Erythroblast (primary cell): ENCODE data around the gene CNGB1.
"Not testable (repeated sequence)": the region's sequence is repeated elsewhere in the genome, so short reads cannot be mapped to it uniquely, and the experiment has no call there.

Source experiments
- DNase-seq, 2 experiments: peaks; one replicate each; lab custom pipeline; 2025; lab: John Stamatoyannopoulos, UW
- GATA1 ChIP-seq: IDR thresholded peaks from 2 replicates; pipeline ENCODE4 v1.6.1; 2011; ENCODE audit warnings: low read depth, mild to moderate bottlenecking, control low read depth, low read length, moderate library complexity
- POLR2A ChIP-seq: IDR thresholded peaks from 2 replicates; pipeline ENCODE4 v1.6.1; 2011; ENCODE audit warnings: mild to moderate bottlenecking, low read length

The CNGB1 gene

DNA sequence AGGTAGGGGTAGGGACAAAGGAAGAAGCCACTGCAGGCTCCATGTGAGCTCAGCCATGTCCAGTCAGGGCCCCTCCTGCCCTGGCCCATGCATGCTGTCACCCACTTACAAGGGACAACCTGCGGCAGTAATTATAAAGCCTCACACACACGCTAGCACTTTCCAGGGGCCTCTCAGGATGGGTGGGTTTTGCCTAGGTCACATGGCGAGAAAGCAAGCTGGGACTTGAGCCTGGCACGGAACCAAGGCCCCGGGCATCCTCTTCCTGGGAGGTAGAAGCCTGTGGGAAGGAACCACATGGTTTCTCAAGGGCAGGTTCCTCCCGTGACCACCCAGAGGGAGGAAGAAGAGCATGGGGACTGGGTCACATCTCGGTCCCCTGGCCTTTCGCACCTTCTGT lies 22.5 kb upstream of the CNGB1 start:
- no peak for DNase-seq
- TF ChIP-seq GATA1 (no peak), POLR2A (no peak)

DNA sequence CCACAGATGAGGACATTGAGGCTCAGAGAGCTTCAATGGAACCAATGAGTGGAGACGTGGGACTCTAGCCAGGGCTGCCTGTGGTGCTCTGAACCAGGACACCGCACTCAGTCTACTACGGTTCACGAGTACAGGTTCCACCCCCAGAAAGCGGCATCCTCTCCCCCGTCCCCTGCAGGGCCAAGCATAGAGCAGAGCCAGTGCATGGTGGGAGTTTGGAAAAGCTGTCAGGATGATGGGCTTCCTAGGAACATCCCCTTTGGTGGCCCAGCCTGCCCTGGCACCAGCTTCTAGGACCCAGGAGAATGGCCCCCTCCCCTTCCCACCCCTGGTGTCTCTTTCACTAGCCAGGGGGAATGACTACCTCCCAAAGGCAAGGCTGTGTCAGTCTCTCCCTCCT lies 21.2 kb upstream of the CNGB1 start:
- DNase-seq = no peak
- TF ChIP-seq GATA1 = no peak
- TF ChIP-seq POLR2A = no peak

- no peak for TF ChIP-seq GATA1
- no peak for TF ChIP-seq POLR2A
- no peak for DNase-seq
These were observed 20.7 kb upstream of the CNGB1 start for GRCh38 chr16:57991551-57992059.

GRCh38 chr16:57988929-57989328 lies 18.0 kb upstream of the CNGB1 start:
- TF ChIP-seq GATA1 (no peak), POLR2A (no peak)
- DNase-seq = no peak

- DNase-seq = no peak
These were observed 16.7 kb upstream of the CNGB1 start for GRCh38 chr16:57987441-57988177.

DNA sequence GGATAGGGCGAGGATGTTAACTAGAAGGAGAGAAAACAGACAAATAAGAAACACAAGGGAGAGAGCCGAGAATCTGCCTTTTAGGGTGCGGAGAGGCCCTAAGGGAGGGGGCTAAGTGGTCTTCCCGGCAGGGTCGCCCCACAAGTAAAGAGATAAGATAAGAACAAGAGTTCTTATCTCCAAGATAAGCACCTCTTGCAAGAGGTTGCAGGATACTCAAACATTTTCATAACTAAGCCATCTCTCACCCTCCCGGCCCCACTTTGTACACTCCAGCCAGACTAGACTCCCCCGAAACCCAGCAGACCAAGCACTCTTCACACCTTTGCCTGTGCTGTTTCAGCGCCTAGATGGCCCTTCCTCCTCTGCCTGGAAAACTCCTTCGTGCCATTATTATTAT lies 15.3 kb upstream of the CNGB1 start:
- no peak for DNase-seq
- TF ChIP-seq POLR2A = no peak
- no peak for TF ChIP-seq GATA1

More at GRCh38 chr16:57987441-57988177, 16.7 kb upstream of the CNGB1 start:
- TF ChIP-seq GATA1 = no peak
- TF ChIP-seq POLR2A = no peak

DNA sequence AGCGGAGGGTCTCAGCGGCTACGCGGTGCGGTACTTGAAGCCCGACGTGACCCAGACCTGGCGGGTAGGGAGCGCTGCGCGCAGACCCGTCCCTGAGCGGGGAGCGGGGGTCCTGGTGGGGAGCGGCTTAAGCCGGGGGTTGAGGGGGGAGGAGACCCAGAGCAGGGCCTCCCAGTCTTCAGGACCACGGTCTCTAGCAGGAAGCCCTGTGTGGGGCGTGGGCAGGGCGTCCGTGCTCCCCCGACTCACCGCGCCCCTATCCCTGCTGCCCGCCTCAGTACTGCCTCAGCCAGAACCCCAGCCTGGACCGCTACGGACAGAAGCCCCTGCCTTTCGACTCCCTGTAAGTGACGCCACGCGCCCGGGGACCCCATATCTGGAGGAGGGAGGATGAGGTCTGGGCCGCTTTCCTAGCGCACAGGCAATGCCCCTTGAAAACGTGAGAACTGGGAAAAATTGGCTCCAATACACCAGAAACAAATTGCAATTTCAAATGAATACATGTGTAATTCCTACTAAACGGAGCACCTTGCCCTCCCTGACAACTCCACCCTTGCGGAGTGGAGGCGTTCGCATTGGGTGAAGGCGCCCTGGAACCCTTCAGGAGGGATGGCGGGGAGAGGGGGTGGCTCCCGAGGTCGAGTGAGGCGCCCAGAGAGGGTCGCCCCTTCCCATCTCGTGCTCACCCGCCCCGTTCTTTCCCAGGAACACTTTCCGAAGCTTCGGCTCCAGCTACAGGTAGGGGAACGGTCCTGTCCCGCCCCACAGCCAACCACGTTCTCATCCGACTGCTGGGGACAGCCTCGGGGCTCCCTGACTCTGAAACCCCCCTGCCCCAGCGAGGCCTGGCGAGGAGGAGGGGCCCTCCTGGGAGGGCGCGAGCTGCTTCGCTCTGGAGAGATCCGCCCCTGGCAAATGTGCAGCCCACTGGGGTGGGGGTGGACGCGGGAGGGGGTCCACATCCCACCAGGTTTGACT lies 14.6 kb upstream of the CNGB1 start:
- TF ChIP-seq POLR2A (no peak), GATA1 (no peak)
- DNase-seq = no peak

GRCh38 chr16:57984443-57985203 lies 13.7 kb upstream of the CNGB1 start:
- DNase-seq = peak; percentile 87 to 88
- TF ChIP-seq GATA1 (no peak), POLR2A (no peak)

DNA sequence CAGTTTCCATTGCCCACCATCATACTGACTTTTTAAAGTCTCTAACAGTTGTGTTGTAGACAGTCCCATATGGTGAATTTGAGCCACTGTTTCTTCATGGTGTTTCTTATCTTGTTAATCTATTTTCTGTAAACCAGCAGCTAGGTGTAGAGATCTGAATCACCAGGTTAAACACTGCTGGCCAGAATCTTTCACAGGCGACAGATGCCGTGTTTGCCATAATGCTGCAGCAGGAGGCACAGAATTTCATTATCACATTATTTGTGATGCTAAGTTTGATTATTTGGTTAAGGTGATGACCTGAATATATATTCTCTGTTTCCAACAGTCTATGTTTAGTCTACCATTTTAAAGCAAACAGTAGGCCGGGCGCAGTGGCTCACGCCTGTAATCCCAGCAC lies 11.5 kb upstream of the CNGB1 start:
- TF ChIP-seq POLR2A (no peak), GATA1 (no peak)
- no peak for DNase-seq

DNA sequence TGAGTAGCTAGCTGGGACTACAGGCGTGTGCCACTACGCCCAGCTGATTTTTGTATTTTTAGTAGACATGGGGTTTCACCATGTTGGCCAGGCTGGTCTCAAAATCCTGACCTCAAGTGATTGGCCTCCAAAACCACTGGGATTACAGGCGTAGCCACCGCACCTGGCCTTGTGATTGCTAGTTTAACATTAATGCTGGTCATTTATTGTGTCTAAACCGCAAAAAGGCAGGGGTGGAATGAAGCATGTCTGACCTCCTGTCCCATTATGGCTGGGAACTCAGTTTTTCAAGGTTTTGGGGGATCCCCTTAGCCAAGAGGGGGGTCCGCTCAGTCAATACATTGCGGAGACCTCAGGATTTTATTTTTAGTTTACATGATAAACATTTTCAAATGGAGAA lies 10.7 kb upstream of the CNGB1 start:
- no peak for DNase-seq
- TF ChIP-seq POLR2A (no peak), GATA1 (no peak)

DNA sequence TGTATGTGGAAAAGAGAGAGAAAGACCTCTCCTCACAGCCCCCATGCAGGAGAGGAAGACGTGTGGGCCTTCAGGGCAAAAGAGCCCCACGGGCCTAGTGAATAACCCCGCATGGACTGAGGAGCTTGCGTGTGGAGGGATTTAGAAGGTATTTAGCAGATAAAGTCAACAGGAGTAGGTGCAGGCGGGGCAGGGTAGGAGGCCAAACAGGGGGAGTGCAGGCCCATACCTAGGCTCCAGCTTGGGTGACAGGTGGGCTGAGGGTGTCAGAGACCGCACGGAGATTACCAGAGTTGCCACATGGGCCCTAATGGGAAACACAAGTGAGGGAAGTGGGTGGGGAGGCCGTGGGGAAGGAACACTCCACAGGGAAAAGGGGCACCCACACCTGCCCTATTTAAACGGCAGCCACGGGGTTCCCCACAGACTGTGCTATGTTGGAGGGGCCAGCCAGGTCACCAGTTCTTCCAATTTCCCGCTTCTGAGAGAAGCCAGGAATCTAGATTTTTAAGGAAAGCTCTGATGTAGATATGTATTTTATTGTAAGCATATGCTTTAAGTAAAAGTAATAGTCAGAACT lies 8.2 kb upstream of the CNGB1 start:
- no peak for DNase-seq

GRCh38 chr16:57978070-57978465 lies 7.1 kb upstream of the CNGB1 start:
- not testable (repeated sequence) for DNase-seq

More for the DNA sequence above, 8.2 kb upstream of the CNGB1 start:
- TF ChIP-seq GATA1 (no peak), POLR2A (no peak)

- TF ChIP-seq GATA1 (no peak), POLR2A (no peak)
- DNase-seq = peak; percentile 20 to 24
These were observed 6.6 kb upstream of the CNGB1 start for GRCh38 chr16:57977418-57978069.
